ENCODE measurements around the gene TECR. TPM values are rescaled to one million over a fixed set of nuclear protein-coding genes. Genes with fewer than 3 reads are reported as not detected.
A peak's percentile ranks its signal among the peaks of the same experiment; 100 is the strongest.

The TECR gene
- total and polyA plus RNA-seq, 4 experiments from 2014 or later, result 189 to 269 (median 220) TPM

DNA sequence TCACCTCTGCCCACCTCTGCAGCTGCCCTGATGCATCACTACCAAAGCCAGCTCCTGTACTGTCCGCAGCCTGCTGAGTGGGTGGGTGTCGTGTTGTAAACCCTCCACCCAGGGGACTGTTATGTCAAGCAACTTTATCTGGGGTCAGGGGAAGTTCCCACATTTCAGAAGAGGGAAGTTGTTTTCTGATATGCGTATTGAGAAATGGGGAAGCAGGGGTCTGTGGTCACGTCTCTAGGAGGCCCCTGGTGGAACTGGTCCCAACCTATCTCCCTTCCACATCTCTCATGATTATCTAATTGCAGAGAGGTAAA is 84.7 kb downstream of the TECR start:
- H3K4me3 ChIP-seq (ENCODE audit: low read length in 2 of 2), result no peak overlapping the region
- H3K36me3 Mint-ChIP-seq, result peaks cover 0 to 1% of the 10 kb centered on the region in 2 donors
- peaks cover 0 to under 1% of the 10 kb centered on the region in 2 donors for H3K9me3 ChIP-seq (ENCODE audit: control insufficient read depth in 1 of 2, low read length in 2 of 2)
- no peaks in the 10 kb centered on the region for H3K4me1 ChIP-seq (ENCODE audit: insufficient read depth, low read length)
- no peak for DNase-seq
- no peak overlapping the region for H3K27ac ChIP-seq (ENCODE audit: low read depth, low read length)
- peak overlapping the region in 1 of 7 donors; percentile 43 for H3K27ac Mint-ChIP-seq
- H3K4me1 Mint-ChIP-seq, result no peaks in the 10 kb centered on the region
- no peak overlapping the region for H3K4me3 Mint-ChIP-seq
- ChIA-PET POLR2A (ENCODE audit: partially characterized antibody) (no interaction called here), CTCF (ENCODE audit: partially characterized antibody) (interaction anchor here (1.0 kb wide), 1 partner anchor 10 kb away, joined by 3 read pairs; no protein-coding TSS in a partner anchor)
- no peaks in the 10 kb centered on the region for H3K36me3 ChIP-seq (ENCODE audit: insufficient read depth, low read length)
- peaks cover 0 to 8% (median 5%) of the 10 kb centered on the region in 8 donors for H3K9me3 Mint-ChIP-seq
- intact Hi-C loops (cut with micrococcal nuclease), result no loop called here
- no peaks in the 10 kb centered on the region for H3K27me3 ChIP-seq (ENCODE audit: insufficient read depth, low read length)
- H3K27me3 Mint-ChIP-seq, result peaks cover 2 to 6% of the 10 kb centered on the region in 2 donors

Small RNA genes within 50 kb of the gene (microRNA-seq; reads per million reads assigned to microRNA genes)
- gene MIR639 (ENCODE audit: borderline microRNAs expressed, borderline number of aligned reads, borderline replicate concordance), result 1.7 reads per million

Other genes starting within 250 kb of the TECR start
- gene ADGRE5, start 148.2 kb upstream of the TECR start, total RNA-seq, result 100 to 1,000 TPM; 170 to 173 TPM
- gene ADGRE5, start 148.2 kb upstream of the TECR start, polyA plus RNA-seq, result 100 to 1,000 TPM; 211 to 275 TPM
- 100 to 1,000 TPM; 148 TPM for gene DDX39A, start 110.3 kb upstream of the TECR start, total RNA-seq
- gene DDX39A, start 110.3 kb upstream of the TECR start, polyA plus RNA-seq, result 100 to 1,000 TPM in 1 of 2 donors, 10 to 100 TPM in 1; 95.0 to 145 TPM
- gene PKN1, start 96.3 kb upstream of the TECR start, total RNA-seq, result 100 to 1,000 TPM; 189 to 205 TPM
- 10 to 100 TPM; 41.5 to 87.6 TPM for gene PKN1, start 96.3 kb upstream of the TECR start, polyA plus RNA-seq
- not detected for gene PTGER1, start 54.2 kb upstream of the TECR start, total RNA-seq
- gene PTGER1, start 54.2 kb upstream of the TECR start, polyA plus RNA-seq, result not detected
- 10 to 100 TPM; 32.3 to 33.8 TPM for gene GIPC1, start 33.5 kb upstream of the TECR start, total RNA-seq
- gene GIPC1, start 33.5 kb upstream of the TECR start, polyA plus RNA-seq, result 10 to 100 TPM; 50.1 to 63.6 TPM
- gene DNAJB1, start 11.2 kb upstream of the TECR start, total RNA-seq, result 100 to 1,000 TPM; 122 to 138 TPM
- gene DNAJB1, start 11.2 kb upstream of the TECR start, polyA plus RNA-seq, result 100 to 1,000 TPM; 307 to 824 TPM
- 10 to 100 TPM; 56.6 to 67.2 TPM for gene NDUFB7, start 42.5 kb downstream of the TECR start, total RNA-seq
- 100 to 1,000 TPM; 177 to 252 TPM for gene NDUFB7, start 42.5 kb downstream of the TECR start, polyA plus RNA-seq
- gene CLEC17A, start 53.5 kb downstream of the TECR start, total RNA-seq, result not detected
- under 1 TPM in 1 of 2 donors, not detected in 1; 0.20 TPM for gene CLEC17A, start 53.5 kb downstream of the TECR start, polyA plus RNA-seq
- gene ADGRE3, start 145.2 kb downstream of the TECR start, total RNA-seq, result not detected
- not detected for gene ADGRE3, start 145.2 kb downstream of the TECR start, polyA plus RNA-seq
- 10 to 100 TPM; 45.9 to 48.3 TPM for gene ZNF333, start 160.5 kb downstream of the TECR start, total RNA-seq
- 10 to 100 TPM; 10.3 to 12.5 TPM for gene ZNF333, start 160.5 kb downstream of the TECR start, polyA plus RNA-seq
- under 1 TPM; 0.47 to 0.78 TPM for gene ADGRE2, start 249.0 kb downstream of the TECR start, total RNA-seq
- under 1 TPM in 1 of 2 donors, not detected in 1; 0.26 TPM for gene ADGRE2, start 249.0 kb downstream of the TECR start, polyA plus RNA-seq